Astrocyte of the spinal cord (primary cell): Measurements from ENCODE around the gene PCNT.
"Not testable (repeated sequence)": the region's sequence is repeated elsewhere in the genome, so short reads cannot be mapped to it uniquely, and the experiment has no call there.

Experiments
- DNase-seq: peaks from one replicate; pipeline ENCODE4 v3.0.0; 2011; ENCODE audit warnings: low read depth, low spot score
- H3K4me3 ChIP-seq: 2 replicates; pipeline ENCODE4 v1.5.1; 2011; ENCODE audit warnings: low read depth, mild to moderate bottlenecking, low read length, moderate library complexity
- CTCF ChIP-seq: IDR thresholded peaks from 2 replicates; pipeline ENCODE4 v1.5.1; 2012; ENCODE audit warnings: low read depth, mild to moderate bottlenecking, low read length, inconsistent platforms
- in situ Hi-C: cut with HindIII; loops from 2 replicates; pipeline ENCODE4 v1.10.0; 2017; ENCODE audit warnings: low sequenced_read_pairs

The PCNT gene

GRCh38 chr21:46431884-46432488 is 108.0 kb downstream of the PCNT start:
- in situ Hi-C loops = no loop called here
- DNase-seq = no peak
- TF ChIP-seq CTCF = no peak
- H3K4me3 ChIP-seq = no peak overlapping the region

- in situ Hi-C loops, H3K4me3 ChIP-seq, DNase-seq: not testable (repeated sequence)
Observed at GRCh38 chr21:46433116-46433515, 109.2 kb downstream of the PCNT start.

GRCh38 chr21:46434322-46434958 is 110.5 kb downstream of the PCNT start:
- in situ Hi-C loops = no loop called here
- no peak overlapping the region for H3K4me3 ChIP-seq
- DNase-seq = no peak
- TF ChIP-seq CTCF = no peak

GRCh38 chr21:46435786-46436227 is 111.9 kb downstream of the PCNT start:
- no peak for DNase-seq
- in situ Hi-C loops = no loop called here
- no peak for TF ChIP-seq CTCF
- H3K4me3 ChIP-seq = no peak overlapping the region

GRCh38 chr21:46436621-46437020 is 112.7 kb downstream of the PCNT start:
- no peak for TF ChIP-seq CTCF
- in situ Hi-C loops = no loop called here
- DNase-seq = no peak
- H3K4me3 ChIP-seq = no peak overlapping the region

GRCh38 chr21:46437096-46437498 is 113.1 kb downstream of the PCNT start:
- no peak overlapping the region for H3K4me3 ChIP-seq
- DNase-seq = no peak
- no peak for TF ChIP-seq CTCF
- in situ Hi-C loops = no loop called here

- no peak for DNase-seq
- in situ Hi-C loops = no loop called here
- H3K4me3 ChIP-seq = no peak overlapping the region
- TF ChIP-seq CTCF = no peak
Observed at GRCh38 chr21:46437511-46437910, 113.6 kb downstream of the PCNT start.
